ENCODE results near the gene SH3D19.
A peak's percentile ranks its signal among the peaks of the same experiment; 100 is the strongest.

SH3D19 gene

GRCh38 chr4:151099976-151100417 is 225.4 kb downstream of the SH3D19 start:
- no peak for TF ChIP-seq EP300 (IDR thresholded peaks at IDR 0.05; ENCODE audit: borderline replicate concordance)
- no peak for TF ChIP-seq TAF1 (IDR thresholded peaks at IDR 0.05; ENCODE audit: low read depth)
- TF ChIP-seq EGR1 (IDR thresholded peaks at IDR 0.05): no peak
- no peak for TF ChIP-seq MAX (IDR thresholded peaks at IDR 0.05)
- no peak for TF ChIP-seq FOXM1 (IDR thresholded peaks at IDR 0.05; ENCODE audit: borderline replicate concordance, low read depth)

DNA sequence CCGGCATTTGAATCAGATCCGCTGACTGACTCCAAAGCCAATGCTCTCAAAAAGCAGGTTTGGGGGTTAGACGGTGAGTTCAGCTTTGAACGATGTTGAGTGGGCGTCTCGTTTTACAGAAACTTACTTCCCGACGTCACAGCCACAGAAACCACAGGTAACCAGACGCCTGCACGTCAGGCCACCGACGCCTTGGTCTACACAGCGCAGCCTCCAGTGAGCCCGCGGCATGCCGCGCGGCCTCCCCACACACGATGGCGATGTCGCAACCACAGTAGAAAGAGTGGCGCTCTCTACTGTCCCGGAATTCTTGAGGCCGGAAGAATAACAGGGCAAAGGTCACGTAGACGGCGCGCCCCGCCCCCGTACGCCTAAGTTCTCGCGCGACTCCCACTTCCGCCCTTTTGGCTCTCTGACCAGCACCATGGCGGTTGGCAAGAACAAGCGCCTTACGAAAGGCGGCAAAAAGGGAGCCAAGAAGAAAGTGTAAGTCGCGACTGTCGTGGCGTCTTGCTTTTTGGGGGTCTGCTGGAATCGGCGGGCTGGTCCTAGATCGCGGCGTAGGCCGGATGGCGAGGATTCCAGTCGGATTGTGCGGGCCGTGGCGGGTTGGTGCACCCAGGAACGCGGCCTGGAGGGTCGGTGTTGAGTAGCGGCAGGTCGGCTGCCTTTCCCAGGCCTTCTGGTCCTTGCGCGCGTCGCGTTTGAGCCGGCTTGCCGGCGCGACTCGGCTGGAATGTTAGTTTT is 226.0 kb downstream of the SH3D19 start, which contains the start of gene RPS3A:
TSS of gene RPS3A (plus strand) at position 400 of the 747 bp plus-strand sequence. CDS start at position 425, 25 bp downstream.
- TF ChIP-seq CEBPB (IDR thresholded peaks at IDR 0.05) (peak; percentile 91), TEAD4 (IDR thresholded peaks at IDR 0.05) (peak; percentile 94), ZBTB7A (IDR thresholded peaks at IDR 0.05; ENCODE audit: low read depth) (no peak), EP300 (IDR thresholded peaks at IDR 0.05; ENCODE audit: borderline replicate concordance) (peak; percentile 57; the same call in 1 of the 2 replicates), MAX (IDR thresholded peaks at IDR 0.05) (peak; percentile 96), NFIC (IDR thresholded peaks at IDR 0.05) (peak; percentile 60), CREB1 (IDR thresholded peaks at IDR 0.05; ENCODE audit: low read depth) (peak; percentile 71), EGR1 (IDR thresholded peaks at IDR 0.05) (peak; percentile 83), TAF1 (IDR thresholded peaks at IDR 0.05; ENCODE audit: low read depth) (peak; percentile 100), TCF12 (IDR thresholded peaks at IDR 0.05; ENCODE audit: low read depth) (peak; percentile 89), YY1 (IDR thresholded peaks at IDR 0.05; ENCODE audit: low read depth) (peak; percentile 89), RAD21 (IDR thresholded peaks at IDR 0.05; ENCODE audit: low read depth) (no peak; the same call in 1 of the 2 replicates), FOXM1 (IDR thresholded peaks at IDR 0.05; ENCODE audit: borderline replicate concordance, low read depth) (peak; percentile 69; the same call in 1 of the 2 replicates)
- TF ChIP-seq, protein P1, sequence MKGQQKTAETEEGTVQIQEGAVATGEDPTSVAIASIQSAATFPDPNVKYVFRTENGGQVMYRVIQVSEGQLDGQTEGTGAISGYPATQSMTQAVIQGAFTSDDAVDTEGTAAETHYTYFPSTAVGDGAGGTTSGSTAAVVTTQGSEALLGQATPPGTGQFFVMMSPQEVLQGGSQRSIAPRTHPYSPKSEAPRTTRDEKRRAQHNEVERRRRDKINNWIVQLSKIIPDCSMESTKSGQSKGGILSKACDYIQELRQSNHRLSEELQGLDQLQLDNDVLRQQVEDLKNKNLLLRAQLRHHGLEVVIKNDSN (IDR thresholded peaks at IDR 0.05): no peak; the same call in 1 of the 2 replicates
- TF ChIP-seq, protein P2, sequence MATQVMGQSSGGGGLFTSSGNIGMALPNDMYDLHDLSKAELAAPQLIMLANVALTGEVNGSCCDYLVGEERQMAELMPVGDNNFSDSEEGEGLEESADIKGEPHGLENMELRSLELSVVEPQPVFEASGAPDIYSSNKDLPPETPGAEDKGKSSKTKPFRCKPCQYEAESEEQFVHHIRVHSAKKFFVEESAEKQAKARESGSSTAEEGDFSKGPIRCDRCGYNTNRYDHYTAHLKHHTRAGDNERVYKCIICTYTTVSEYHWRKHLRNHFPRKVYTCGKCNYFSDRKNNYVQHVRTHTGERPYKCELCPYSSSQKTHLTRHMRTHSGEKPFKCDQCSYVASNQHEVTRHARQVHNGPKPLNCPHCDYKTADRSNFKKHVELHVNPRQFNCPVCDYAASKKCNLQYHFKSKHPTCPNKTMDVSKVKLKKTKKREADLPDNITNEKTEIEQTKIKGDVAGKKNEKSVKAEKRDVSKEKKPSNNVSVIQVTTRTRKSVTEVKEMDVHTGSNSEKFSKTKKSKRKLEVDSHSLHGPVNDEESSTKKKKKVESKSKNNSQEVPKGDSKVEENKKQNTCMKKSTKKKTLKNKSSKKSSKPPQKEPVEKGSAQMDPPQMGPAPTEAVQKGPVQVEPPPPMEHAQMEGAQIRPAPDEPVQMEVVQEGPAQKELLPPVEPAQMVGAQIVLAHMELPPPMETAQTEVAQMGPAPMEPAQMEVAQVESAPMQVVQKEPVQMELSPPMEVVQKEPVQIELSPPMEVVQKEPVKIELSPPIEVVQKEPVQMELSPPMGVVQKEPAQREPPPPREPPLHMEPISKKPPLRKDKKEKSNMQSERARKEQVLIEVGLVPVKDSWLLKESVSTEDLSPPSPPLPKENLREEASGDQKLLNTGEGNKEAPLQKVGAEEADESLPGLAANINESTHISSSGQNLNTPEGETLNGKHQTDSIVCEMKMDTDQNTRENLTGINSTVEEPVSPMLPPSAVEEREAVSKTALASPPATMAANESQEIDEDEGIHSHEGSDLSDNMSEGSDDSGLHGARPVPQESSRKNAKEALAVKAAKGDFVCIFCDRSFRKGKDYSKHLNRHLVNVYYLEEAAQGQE (IDR thresholded peaks at IDR 0.05; ENCODE audit: low read depth): no peak; the same call in 1 of the 2 replicates

DNA sequence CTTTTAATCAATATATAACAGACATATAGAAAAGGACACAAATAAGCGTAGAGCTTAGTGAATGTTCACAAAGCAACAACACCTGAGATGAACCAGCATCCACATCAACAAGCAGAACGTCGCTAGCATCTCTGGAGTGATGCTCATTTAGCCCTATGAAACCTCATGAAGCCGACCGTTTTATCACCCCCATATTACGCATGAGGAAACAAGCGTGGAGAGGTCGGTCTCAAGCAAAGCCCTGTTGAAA is 226.5 kb downstream of the SH3D19 start:
- TF ChIP-seq YY1 (IDR thresholded peaks at IDR 0.05; ENCODE audit: low read depth): no peak

DNA sequence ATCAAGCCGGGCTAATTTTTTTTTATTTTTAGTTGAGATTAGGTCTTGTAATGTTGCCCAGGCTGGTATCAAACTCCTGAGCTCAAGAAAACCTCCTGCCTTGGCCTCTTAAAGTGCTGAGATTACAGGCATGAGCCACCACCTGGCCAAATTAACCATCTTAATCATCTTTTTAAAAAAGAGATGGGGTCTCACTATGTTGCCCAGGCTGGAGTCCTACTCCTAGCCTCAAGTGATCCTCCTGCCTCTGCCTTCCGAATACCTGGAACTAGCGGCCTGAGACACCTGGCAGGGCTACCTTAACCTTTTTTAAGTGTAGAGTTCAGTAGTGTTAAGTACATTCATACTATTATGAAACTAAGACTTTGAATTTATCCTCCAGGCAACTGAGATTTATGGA is 227.6 kb downstream of the SH3D19 start:
- no peak for TF ChIP-seq MAX (IDR thresholded peaks at IDR 0.05)
- no peak for TF ChIP-seq EGR1 (IDR thresholded peaks at IDR 0.05)
- TF ChIP-seq, protein P2 (IDR thresholded peaks at IDR 0.05; ENCODE audit: low read depth): no peak
- TF ChIP-seq EP300 (IDR thresholded peaks at IDR 0.05; ENCODE audit: borderline replicate concordance): no peak
- no peak for TF ChIP-seq FOXM1 (IDR thresholded peaks at IDR 0.05; ENCODE audit: borderline replicate concordance, low read depth)
- TF ChIP-seq TAF1 (IDR thresholded peaks at IDR 0.05; ENCODE audit: low read depth): no peak
- TF ChIP-seq ZBTB7A (IDR thresholded peaks at IDR 0.05; ENCODE audit: low read depth): no peak
- no peak for TF ChIP-seq CEBPB (IDR thresholded peaks at IDR 0.05)
- TF ChIP-seq YY1 (IDR thresholded peaks at IDR 0.05; ENCODE audit: low read depth): no peak
- TF ChIP-seq NFIC (IDR thresholded peaks at IDR 0.05): no peak
- no peak for TF ChIP-seq TCF12 (IDR thresholded peaks at IDR 0.05; ENCODE audit: low read depth)
- TF ChIP-seq CREB1 (IDR thresholded peaks at IDR 0.05; ENCODE audit: low read depth): no peak
- TF ChIP-seq, protein P1 (IDR thresholded peaks at IDR 0.05): no peak

DNA sequence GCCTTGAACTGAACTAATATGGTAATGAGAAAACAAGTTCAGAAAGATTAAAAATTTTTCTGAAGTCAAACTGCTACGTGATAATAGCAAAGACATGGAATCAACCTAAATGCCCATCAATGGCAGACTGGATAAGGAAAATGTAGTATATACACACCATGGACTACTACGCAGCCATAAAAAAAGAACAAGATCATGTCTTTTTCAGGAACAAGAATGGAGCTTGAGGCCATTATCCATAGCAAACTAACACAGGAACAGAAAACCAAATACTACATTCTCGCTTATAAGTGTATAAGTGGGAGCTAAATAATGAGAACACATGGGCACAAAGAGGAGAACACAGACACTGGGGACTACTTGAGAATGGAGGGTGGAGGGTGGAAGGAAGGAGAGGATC is 230.3 kb downstream of the SH3D19 start:
- no peak for TF ChIP-seq YY1 (IDR thresholded peaks at IDR 0.05; ENCODE audit: low read depth)
- TF ChIP-seq NFIC (IDR thresholded peaks at IDR 0.05): no peak
- no peak for TF ChIP-seq EP300 (IDR thresholded peaks at IDR 0.05; ENCODE audit: borderline replicate concordance)
- no peak for TF ChIP-seq MAX (IDR thresholded peaks at IDR 0.05)
- no peak for TF ChIP-seq TAF1 (IDR thresholded peaks at IDR 0.05; ENCODE audit: low read depth)
- TF ChIP-seq CEBPB (IDR thresholded peaks at IDR 0.05): no peak
- TF ChIP-seq TEAD4 (IDR thresholded peaks at IDR 0.05): no peak
- TF ChIP-seq, protein P1 (IDR thresholded peaks at IDR 0.05): no peak
- TF ChIP-seq, protein P2 (IDR thresholded peaks at IDR 0.05; ENCODE audit: low read depth): no peak
- TF ChIP-seq ZBTB7A (IDR thresholded peaks at IDR 0.05; ENCODE audit: low read depth): no peak

All from Ishikawa (cell line).